ENCODE measurements around the gene RAB8B. TPM values are rescaled to one million over a fixed set of nuclear protein-coding genes. Genes with fewer than 3 reads are reported as not detected.
A peak's percentile ranks its signal among the peaks of the same experiment; 100 is the strongest.

RAB8B gene
- total RNA-seq, 1 experiment from 2014 or later, result 17.6 TPM

- no peak for TF ChIP-seq TCF7L2 (IDR thresholded peaks at IDR 0.05; ENCODE audit: low read depth, low read length)
- no peak for TF ChIP-seq POLR2AphosphoS5 (IDR thresholded peaks at IDR 0.05; ENCODE audit: low read depth, low read length)
- no peak for TF ChIP-seq SIN3A (IDR thresholded peaks at IDR 0.05; ENCODE audit: borderline replicate concordance, insufficient read depth, low read depth, low read length)
- TF ChIP-seq, protein P1, sequence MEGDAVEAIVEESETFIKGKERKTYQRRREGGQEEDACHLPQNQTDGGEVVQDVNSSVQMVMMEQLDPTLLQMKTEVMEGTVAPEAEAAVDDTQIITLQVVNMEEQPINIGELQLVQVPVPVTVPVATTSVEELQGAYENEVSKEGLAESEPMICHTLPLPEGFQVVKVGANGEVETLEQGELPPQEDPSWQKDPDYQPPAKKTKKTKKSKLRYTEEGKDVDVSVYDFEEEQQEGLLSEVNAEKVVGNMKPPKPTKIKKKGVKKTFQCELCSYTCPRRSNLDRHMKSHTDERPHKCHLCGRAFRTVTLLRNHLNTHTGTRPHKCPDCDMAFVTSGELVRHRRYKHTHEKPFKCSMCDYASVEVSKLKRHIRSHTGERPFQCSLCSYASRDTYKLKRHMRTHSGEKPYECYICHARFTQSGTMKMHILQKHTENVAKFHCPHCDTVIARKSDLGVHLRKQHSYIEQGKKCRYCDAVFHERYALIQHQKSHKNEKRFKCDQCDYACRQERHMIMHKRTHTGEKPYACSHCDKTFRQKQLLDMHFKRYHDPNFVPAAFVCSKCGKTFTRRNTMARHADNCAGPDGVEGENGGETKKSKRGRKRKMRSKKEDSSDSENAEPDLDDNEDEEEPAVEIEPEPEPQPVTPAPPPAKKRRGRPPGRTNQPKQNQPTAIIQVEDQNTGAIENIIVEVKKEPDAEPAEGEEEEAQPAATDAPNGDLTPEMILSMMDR (IDR thresholded peaks at IDR 0.05), result no peak
- TF ChIP-seq, protein P2, sequence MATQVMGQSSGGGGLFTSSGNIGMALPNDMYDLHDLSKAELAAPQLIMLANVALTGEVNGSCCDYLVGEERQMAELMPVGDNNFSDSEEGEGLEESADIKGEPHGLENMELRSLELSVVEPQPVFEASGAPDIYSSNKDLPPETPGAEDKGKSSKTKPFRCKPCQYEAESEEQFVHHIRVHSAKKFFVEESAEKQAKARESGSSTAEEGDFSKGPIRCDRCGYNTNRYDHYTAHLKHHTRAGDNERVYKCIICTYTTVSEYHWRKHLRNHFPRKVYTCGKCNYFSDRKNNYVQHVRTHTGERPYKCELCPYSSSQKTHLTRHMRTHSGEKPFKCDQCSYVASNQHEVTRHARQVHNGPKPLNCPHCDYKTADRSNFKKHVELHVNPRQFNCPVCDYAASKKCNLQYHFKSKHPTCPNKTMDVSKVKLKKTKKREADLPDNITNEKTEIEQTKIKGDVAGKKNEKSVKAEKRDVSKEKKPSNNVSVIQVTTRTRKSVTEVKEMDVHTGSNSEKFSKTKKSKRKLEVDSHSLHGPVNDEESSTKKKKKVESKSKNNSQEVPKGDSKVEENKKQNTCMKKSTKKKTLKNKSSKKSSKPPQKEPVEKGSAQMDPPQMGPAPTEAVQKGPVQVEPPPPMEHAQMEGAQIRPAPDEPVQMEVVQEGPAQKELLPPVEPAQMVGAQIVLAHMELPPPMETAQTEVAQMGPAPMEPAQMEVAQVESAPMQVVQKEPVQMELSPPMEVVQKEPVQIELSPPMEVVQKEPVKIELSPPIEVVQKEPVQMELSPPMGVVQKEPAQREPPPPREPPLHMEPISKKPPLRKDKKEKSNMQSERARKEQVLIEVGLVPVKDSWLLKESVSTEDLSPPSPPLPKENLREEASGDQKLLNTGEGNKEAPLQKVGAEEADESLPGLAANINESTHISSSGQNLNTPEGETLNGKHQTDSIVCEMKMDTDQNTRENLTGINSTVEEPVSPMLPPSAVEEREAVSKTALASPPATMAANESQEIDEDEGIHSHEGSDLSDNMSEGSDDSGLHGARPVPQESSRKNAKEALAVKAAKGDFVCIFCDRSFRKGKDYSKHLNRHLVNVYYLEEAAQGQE (IDR thresholded peaks at IDR 0.05; ENCODE audit: insufficient read depth in 1 of 2, low read depth in 2 of 2, low read length in 1 of 2), result no peak
- ATAC-seq (0 out of 2 replicates have a peak, but pooled peaks have one; percentile 44), DNase-seq (ENCODE audit: low read depth, low spot score) (no peak)
- no TSS peak for BruUV-seq (replicated peaks)
- no peaks in the 10 kb centered on the region for H3K9me3 ChIP-seq (ENCODE audit: control insufficient read depth, insufficient read depth, low read depth, low read length)
- intact Hi-C loops (cut with micrococcal nuclease; ENCODE audit: unreplicated experiment), result no loop called here
- POLR2A ChIA-PET, result no interaction called here
- no peaks in the 10 kb centered on the region for H3K4me1 ChIP-seq (ENCODE audit: control insufficient read depth, insufficient read depth, low read length)
- H3K36me3 ChIP-seq (ENCODE audit: control insufficient read depth, insufficient read depth, low read length), result no peaks in the 10 kb centered on the region
- no peak overlapping the region for H3K4me3 ChIP-seq (ENCODE audit: low read depth in 2 of 2, low read length in 2 of 2)
- in situ Hi-C loops (cut with HindIII; ENCODE audit: low pct_unique_long_range_greater_than_20kb, low sequenced_read_pairs), result no loop called here
- CTCF ChIA-PET, result no interaction called here
- H3K27ac ChIP-seq (ENCODE audit: low read length), result no peak overlapping the region
- no peaks in the 10 kb centered on the region for H3K27me3 ChIP-seq (ENCODE audit: control insufficient read depth, insufficient read depth, low read length)
Measured at GRCh38 chr15:63169788-63170187, 19.6 kb upstream of the RAB8B start.

DNA sequence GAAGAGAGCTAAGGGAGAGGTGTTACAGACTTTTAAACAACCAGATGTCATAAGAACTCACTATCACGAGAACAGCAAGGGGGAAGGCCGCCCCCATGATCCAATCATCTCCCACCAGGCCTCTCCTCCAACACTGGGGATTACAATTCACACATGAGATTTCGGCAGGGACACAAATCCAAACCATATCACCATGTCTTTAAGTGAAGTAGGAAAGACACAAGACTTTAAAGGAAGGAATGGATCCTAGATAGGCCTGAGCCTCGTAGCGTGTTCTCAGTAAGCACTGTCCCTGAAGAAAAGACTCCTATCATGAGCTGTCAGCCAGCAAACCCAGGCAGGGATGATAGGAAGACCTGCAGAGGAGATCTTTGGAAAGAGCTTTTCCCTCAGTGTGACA is 17.0 kb upstream of the RAB8B start:
- in situ Hi-C loops (cut with HindIII; ENCODE audit: low pct_unique_long_range_greater_than_20kb, low sequenced_read_pairs), result no loop called here
- BruUV-seq (replicated peaks), result no TSS peak
- no peaks in the 10 kb centered on the region for H3K4me1 ChIP-seq (ENCODE audit: control insufficient read depth, insufficient read depth, low read length)
- DNase-seq (ENCODE audit: low read depth, low spot score) (no peak), ATAC-seq (no peak)
- CTCF ChIA-PET, result no interaction called here
- no peaks in the 10 kb centered on the region for H3K36me3 ChIP-seq (ENCODE audit: control insufficient read depth, insufficient read depth, low read length)
- POLR2A ChIA-PET, result interaction anchor here (0.6 kb wide), 1 partner anchor 104 kb away, joined by 3 read pairs; no protein-coding TSS in a partner anchor
- intact Hi-C loops (cut with micrococcal nuclease; ENCODE audit: unreplicated experiment), result no loop called here
- no peak overlapping the region for H3K4me3 ChIP-seq (ENCODE audit: low read depth in 2 of 2, low read length in 2 of 2)
- TF ChIP-seq, protein P2 (IDR thresholded peaks at IDR 0.05; ENCODE audit: insufficient read depth in 1 of 2, low read depth in 2 of 2, low read length in 1 of 2), result no peak
- no peak for TF ChIP-seq SIN3A (IDR thresholded peaks at IDR 0.05; ENCODE audit: borderline replicate concordance, insufficient read depth, low read depth, low read length)
- TF ChIP-seq, protein P1 (IDR thresholded peaks at IDR 0.05), result no peak
- no peak for TF ChIP-seq POLR2AphosphoS5 (IDR thresholded peaks at IDR 0.05; ENCODE audit: low read depth, low read length)
- no peak for TF ChIP-seq TCF7L2 (IDR thresholded peaks at IDR 0.05; ENCODE audit: low read depth, low read length)
- no peak overlapping the region for H3K27ac ChIP-seq (ENCODE audit: low read length)
- no peaks in the 10 kb centered on the region for H3K27me3 ChIP-seq (ENCODE audit: control insufficient read depth, insufficient read depth, low read length)
- no peaks in the 10 kb centered on the region for H3K9me3 ChIP-seq (ENCODE audit: control insufficient read depth, insufficient read depth, low read depth, low read length)
